GM13976 (cell line): Measurements from ENCODE around the gene COMMD10.

Experiments
- DNase-seq: peaks from one replicate; pipeline ENCODE4 v3.0.0; 2012; ENCODE audit warnings: low spot score
- CTCF ChIP-seq: IDR thresholded peaks from 2 replicates; pipeline ENCODE4 v1.5.1; 2012; ENCODE audit warnings: borderline replicate concordance, mild to moderate bottlenecking; ENCODE audit not compliant: insufficient read depth; ENCODE audit errors: extremely low read depth, missing control alignments, control extremely low read depth
- in situ Hi-C: fragments of 300-500 bp; cut with MboI; formaldehyde crosslinking; loops from one replicate; pipeline ENCODE4 v1.12.0; 2022; ENCODE audit warnings: low sequenced_read_pairs, mixed read lengths, inconsistent platforms; ENCODE audit not compliant: unreplicated experiment

Gene COMMD10

DNA sequence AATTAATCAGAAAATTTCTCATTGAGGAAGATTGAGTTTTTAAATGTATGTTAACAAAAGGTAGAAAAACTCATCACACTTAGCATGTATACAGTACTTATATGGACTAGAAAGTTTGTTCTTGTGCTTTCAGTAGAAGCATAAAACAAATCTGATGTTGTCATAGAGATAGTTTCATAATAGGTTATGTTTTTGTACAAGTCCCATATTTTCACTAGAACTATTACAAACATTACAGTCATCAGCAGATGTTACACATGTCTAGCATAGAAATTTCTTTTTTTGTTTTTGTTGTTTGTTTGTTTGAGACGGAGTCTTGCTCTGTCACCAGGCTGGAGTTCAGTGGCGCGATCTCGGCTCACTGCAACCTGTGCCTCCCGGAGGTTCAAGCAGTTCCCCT lies 131.4 kb downstream of the COMMD10 start:
- DNase-seq = no peak
- in situ Hi-C loops = no loop called here
- no peak for TF ChIP-seq CTCF

DNA sequence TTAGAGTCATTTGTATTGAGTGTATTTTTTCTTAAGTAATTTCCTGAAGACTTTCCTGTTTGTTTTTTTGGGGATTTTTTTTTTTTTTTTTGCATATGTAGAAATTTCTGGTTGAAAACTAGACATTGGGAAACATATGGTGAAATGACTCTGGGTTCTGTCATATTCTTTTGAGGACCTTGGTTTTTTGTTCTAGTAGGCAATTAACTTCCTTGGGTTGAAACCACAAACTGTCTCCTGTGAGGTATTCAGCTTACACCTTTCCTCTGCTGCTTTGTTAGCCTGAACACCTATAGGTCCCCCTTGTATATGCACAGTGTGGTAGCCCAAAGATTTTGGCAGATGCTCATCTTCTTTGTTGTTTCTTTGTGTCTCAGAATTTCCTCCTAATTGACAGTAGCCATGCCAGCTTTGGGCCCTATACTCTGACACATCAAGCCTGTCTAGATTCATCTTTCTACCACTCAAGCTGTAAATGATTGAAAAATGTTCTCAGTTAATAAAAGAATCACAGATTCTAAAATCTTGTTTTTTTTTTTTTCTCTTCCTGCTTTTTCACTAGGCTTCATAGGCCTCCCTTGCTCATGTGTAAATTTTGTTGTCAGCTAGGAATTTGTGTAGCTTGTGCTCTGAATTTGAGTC lies 140.6 kb downstream of the COMMD10 start:
- no peak for DNase-seq
- in situ Hi-C loops = no loop called here
- TF ChIP-seq CTCF = no peak

GRCh38 chr5:116229131-116229689 lies 144.4 kb downstream of the COMMD10 start:
- no peak for TF ChIP-seq CTCF
- in situ Hi-C loops = no loop called here
- DNase-seq = no peak

DNA sequence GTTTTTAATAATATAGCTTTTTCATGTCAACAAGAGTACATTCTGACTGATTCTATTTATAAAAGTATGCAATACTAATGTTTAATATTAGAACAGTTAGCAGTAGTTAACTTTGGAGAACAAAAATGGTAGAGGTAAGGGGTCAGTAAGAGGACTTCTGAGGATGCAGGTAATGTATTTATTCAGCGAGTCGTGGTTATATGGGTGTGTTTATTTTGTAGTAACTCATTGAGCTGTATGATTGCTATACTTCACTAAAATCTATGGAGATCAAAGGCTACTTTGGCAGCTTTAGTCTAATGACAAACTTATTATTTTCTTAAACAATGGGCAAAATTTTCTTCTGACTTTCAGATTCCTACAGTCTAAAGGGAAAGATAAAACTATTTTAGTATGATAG lies 146.5 kb downstream of the COMMD10 start:
- in situ Hi-C loops = no loop called here
- no peak for TF ChIP-seq CTCF
- DNase-seq = no peak

DNA sequence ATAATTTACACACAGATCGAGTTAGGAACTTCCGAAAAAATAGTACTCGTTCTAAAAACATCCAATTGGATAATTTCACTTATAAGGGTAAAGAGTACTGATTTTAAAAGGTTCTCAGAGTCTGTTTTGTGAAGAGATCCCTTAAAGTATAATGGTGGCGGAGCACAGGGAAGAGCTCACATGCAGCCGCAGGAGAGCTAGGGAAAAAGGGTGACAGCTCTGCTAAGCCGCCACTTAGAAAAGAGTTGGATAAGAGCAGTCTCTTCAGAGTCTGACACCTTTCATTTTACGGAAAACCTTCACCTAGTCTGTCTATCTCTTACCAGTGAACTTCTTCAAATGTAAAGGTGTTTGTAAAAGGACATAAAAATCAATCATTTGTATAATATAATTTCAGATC lies 149.9 kb downstream of the COMMD10 start:
- in situ Hi-C loops = no loop called here
- TF ChIP-seq CTCF = no peak
- no peak for DNase-seq

GRCh38 chr5:116237917-116238500 lies 153.2 kb downstream of the COMMD10 start:
- no peak for DNase-seq
- no peak for TF ChIP-seq CTCF
- in situ Hi-C loops = no loop called here
